HL-60 (cell line): ENCODE data around the gene CHID1.

ENCODE experiments used
- DNase-seq, 2 experiments: peaks; one replicate each; pipeline ENCODE4 v3.0.0-alpha.2; 2010 to 2020; ENCODE audit warnings: low read depth in 1 of 2, low spot score in 1 of 2
- H3K27ac ChIP-seq: fragments of 250-450 bp; sonication (Bioruptor Pico); replicated peaks from 2 replicates; pipeline ENCODE4 v1.5.1; 2020; ENCODE audit warnings: mild to moderate bottlenecking, moderate library complexity
- H3K27me3 ChIP-seq: fragments of 250-450 bp; sonication (Bioruptor Pico); 2 replicates; pipeline ENCODE4 v1.5.1; 2021; ENCODE audit warnings: mild to moderate bottlenecking, moderate library complexity; ENCODE audit not compliant: insufficient read depth, poor library complexity, severe bottlenecking
- H3K4me3 ChIP-seq: replicated peaks from 2 replicates; pipeline ENCODE4 v1.5.1; 2011; ENCODE audit warnings: mild to moderate bottlenecking, control low read depth, low read length; ENCODE audit not compliant: insufficient read depth
- CTCF ChIP-seq: IDR thresholded peaks from one replicate; pipeline ENCODE4 v1.5.1; 2011; ENCODE audit warnings: low read length, control low read depth, inconsistent platforms; ENCODE audit not compliant: insufficient read depth
- GABPA ChIP-seq: IDR thresholded peaks from 2 replicates; pipeline ENCODE4 v1.6.1; 2012; ENCODE audit warnings: low read depth
- POLR2AphosphoS5 ChIP-seq: IDR thresholded peaks from 2 replicates; pipeline ENCODE4 v1.6.1; 2012; ENCODE audit warnings: low read depth
- REST ChIP-seq: IDR thresholded peaks from 2 replicates; pipeline ENCODE4 v1.6.1; 2012; ENCODE audit warnings: low read depth; ENCODE audit not compliant: insufficient replicate concordance
- SPI1 ChIP-seq: IDR thresholded peaks from 2 replicates; pipeline ENCODE4 v1.6.1; 2012; ENCODE audit warnings: low read depth, mild to moderate bottlenecking, borderline replicate concordance

The CHID1 gene

GRCh38 chr11:953512-953911, 42.9 kb upstream of the CHID1 start:
- Histone ChIP-seq H3K27me3 (no peaks in the 10 kb centered on the region), H3K27ac (no peak overlapping the region), H3K4me3 (no peak overlapping the region)
- TF ChIP-seq GABPA (no peak), SPI1 (no peak), CTCF (no peak), POLR2AphosphoS5 (no peak), REST (no peak)
- no peak for DNase-seq

- Histone ChIP-seq H3K4me3 (no peak overlapping the region), H3K27me3 (no peaks in the 10 kb centered on the region), H3K27ac (no peak overlapping the region)
- no peak for DNase-seq
- no peak for TF ChIP-seq GABPA
- no peak for TF ChIP-seq REST
Observed at GRCh38 chr11:952406-953385, 42.1 kb upstream of the CHID1 start.

GRCh38 chr11:951507-951906, 40.9 kb upstream of the CHID1 start:
- no peaks in the 10 kb centered on the region for H3K27me3 ChIP-seq

More at GRCh38 chr11:951507-951906, 40.9 kb upstream of the CHID1 start:
- TF ChIP-seq CTCF, result no peak
- TF ChIP-seq POLR2AphosphoS5, result no peak
- TF ChIP-seq GABPA, result no peak
- TF ChIP-seq SPI1, result no peak
- TF ChIP-seq REST, result no peak
- no peak for DNase-seq
- H3K4me3 ChIP-seq, result no peak overlapping the region
- no peak overlapping the region for H3K27ac ChIP-seq
